GM19035 (cell line): ENCODE results near the gene EPRS1.
"Not testable (repeated sequence)": the region's sequence is repeated elsewhere in the genome, so short reads cannot be mapped to it uniquely, and the experiment has no call there.

Experiments used
- ATAC-seq: cut with Tn5 transposase; IDR thresholded peaks from one replicate; pipeline ENCODE4 v1.9.1; 2021; ENCODE audit not compliant: unreplicated experiment

EPRS1 gene

DNA sequence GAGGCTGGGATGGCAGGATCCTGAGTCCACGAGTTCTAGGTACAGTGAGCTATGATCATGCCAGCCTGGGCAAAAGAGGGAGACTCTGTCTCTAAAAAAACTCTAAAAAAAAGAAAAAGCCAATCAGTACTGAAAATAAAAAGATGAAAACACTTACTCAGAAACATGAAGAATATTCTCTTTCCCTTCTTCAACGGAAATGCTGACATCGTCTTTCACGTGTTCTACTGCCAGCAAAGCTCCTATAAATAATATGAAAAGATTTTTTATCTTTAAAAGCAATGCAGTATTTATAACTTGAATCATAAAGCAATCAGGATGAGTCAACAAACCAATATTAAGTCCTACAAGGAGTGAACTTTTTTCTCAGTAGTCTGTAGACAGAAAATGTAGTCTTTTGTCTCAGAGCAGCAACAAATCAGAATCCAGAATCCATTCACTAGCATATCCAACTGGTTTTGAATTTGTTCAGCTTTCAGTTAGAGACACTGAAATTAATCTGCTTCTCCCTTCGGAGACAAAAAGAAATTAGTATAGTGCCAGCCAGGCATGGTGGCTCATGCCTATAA is 6.2 kb downstream of the EPRS1 start:
- no peak for ATAC-seq

DNA sequence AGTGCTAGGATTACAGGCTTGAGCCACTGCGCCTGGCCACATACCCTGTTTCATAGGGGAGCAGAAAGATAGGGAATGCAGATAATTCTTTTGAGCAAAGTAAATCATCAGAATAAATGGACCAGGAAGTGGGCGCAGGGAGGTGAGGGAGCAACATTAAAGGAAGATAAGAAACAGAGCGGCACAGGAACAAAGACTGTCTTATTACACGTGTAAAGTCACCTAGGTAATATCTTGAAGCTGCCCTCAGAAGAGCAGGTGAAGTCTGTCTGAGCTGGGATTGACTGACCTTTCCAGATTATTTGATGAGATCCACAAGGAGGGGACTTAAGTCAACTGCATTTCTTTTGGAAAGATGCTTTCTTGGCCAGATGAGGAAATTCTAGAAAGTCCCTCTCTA is 7.7 kb downstream of the EPRS1 start:
- no peak for ATAC-seq

DNA sequence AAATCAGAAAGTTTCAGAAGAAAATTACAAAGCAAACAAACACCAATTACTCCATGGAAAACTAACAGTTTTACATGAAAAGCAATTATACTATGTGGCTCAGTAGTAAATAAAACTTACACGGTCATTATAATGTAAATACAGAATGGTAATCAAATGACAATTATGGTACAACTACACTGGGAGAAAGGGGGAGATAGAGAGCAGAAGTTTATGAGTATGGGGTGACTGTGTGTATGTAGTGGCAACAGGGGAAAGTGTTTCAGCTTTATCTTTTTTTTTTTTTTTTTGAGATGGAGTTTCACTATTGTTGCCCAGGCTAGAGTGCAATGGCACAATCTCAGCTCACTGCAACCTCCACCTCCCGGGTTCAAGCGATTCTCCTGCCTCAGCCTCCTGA is 8.5 kb downstream of the EPRS1 start:
- not testable (repeated sequence) for ATAC-seq

DNA sequence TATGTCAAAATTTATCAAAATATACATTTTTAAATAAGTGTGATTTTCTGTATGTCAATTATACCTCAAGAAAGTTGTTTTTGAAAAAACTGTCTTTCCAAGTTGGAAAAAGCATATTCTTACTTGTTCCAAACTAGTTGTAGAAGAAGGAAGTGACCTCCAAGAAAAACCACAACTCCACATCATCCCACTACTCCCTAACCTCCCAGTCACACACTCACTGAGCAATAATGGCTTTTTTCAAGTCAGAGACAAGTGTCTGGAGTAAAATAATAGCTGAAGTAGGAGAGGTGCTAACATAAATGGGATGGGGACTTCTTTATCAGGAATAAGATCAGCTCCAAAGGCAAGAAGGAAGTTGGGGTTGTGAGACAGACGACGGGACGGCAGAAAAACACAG is 13.4 kb downstream of the EPRS1 start:
- ATAC-seq = no peak

DNA sequence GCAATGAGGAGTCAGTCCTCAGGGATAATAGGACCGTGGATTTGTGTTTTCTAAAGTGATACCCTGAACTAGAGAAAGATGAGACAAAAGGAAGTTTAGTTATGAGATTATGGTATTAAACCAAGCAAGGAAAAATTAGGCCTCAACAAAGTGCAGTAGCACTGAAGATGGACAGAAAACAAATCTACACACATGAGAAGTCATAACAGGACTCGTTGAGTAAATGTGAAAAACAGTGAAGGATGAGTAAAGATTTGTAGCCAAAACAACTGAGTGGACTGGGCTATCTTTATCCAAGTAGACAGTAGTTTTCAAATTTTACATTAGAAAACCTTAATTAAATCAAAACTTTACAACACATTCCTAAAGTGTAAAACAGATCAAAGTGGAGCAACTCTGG is 15.0 kb downstream of the EPRS1 start:
- ATAC-seq = no peak

DNA sequence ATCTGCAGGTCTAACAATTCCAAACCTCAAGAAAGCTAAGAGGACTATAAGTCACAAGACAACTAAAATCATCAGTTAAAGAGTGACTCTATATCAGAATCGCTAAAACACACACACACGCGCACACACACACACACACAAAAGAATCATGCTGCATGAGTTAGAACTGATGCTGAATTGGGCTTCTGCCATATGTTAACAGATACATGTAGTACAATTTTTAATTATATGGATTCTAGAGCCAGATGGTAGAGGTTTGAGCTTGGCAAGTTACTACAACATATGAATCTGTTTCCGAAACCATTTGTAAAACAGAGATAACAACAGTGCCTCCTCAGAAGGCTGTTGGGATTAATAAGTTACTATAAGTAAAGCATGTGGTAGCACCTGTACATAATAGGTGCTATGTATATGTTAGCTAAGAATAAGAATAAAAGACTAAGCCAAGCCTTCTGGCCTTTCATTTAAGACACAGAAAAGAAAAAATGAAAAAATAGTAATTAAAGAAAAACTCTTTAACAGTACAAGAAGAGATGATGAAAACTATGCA is 17.9 kb downstream of the EPRS1 start:
- no peak for ATAC-seq

DNA sequence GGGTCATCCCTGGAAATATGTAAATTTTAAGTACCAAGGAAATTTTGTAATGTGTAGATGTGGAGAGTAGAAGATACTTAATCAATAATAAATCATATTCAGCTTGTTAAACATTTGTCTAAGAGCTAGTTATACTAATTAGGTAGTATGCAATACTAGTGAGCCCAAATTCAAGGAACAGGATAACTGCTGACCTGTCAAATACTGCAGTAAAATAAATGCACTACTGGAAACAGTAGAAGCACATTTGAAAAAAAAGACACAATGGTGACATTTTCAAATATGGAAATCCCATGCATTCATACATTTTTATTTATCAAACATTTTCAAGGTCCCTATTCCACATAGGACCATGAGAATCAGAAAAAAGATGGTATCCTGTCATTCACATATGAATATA is 27.2 kb downstream of the EPRS1 start:
- ATAC-seq = no peak

DNA sequence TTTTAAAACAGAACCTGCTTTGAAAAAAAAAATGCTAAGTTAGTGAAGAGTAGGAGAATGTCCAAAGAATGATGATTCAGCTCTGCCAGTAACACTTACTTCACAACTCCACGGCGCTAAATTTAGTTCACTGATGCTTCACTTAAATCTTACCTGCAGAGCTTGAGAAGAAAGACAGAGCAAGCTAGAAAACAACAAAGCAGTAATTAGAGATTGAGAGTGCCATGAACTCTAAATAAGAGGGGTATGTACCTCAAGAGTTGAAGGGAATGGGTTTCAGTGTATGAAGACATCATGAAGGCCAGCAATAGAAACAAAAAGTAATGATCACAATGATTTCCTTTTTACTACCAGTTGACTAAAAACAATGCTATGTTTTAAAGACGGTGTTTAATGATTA is 32.8 kb downstream of the EPRS1 start:
- ATAC-seq = peak; percentile 45

DNA sequence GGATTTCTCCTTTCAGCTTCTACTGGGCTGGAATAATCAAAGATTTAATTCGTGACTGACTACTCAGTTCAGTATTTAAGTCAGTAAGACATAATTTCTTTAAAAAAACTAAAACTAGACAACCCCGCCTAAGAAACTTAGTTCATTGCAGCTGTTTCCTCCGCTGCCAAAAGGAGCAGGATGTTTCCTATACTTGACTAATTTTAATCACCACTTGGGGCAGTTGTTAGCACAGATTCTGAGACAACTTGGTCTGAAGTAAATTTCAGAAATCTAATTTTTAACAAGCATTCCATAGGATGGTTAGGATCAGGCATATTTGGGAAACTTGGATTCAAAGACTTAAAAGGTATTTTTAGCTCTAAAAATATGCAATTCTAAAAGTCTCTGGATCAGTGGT is 34.0 kb downstream of the EPRS1 start:
- ATAC-seq = no peak

DNA sequence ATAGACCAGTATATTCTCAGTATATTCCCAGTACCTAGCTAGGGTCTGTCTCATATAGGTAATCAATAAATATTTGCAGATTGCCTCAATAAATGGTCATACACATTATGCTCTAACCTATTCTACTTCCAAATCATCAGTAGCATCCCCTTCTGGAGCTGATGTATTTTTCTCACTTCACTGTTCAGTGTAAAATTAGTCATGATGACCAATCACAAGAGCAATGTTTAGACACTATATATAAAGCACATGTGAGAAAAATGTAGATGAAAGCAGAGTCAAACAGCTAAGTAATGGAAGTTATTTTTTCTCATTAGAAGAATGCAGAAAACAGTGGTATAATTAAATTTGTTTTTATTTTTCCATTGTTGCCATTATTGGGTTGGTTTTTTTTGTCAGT is 34.7 kb downstream of the EPRS1 start:
- no peak for ATAC-seq

DNA sequence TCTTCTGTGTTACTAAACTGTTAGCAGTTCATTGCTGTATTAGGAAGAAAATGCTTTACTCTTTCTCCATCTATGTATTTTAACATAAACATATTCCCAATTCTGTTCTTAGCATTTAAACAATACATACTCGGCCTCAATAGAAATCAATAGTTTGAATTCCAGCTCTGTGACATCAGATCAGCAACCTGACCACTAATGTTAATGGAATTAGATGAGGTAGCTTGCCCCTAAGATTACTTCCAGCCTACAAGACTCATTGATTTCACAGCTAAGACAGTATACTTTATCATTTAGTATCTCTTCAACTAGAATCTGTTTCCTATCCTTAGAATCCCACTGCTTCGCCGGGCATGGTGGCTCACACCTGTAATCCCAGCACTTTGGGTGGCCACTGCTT is 38.9 kb downstream of the EPRS1 start:
- ATAC-seq = no peak

DNA sequence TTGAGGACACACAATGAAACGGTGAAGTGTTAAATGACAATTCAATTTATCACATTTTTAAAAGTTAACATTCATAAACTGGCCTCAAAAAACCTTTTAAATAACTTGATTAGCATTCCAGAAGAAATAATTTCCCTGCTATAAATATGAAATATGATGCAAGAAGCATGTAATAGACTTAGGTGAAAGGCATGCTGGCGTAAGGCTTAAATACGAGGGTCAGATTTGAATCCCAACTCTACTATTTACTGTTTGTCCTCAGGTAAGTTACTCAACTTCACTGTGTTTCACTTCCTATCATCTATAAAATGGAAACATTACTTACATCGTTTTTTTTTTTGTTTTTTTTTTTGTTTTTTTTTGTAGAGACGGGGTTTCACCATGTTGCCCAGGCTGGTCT is 40.8 kb downstream of the EPRS1 start:
- no peak for ATAC-seq

DNA sequence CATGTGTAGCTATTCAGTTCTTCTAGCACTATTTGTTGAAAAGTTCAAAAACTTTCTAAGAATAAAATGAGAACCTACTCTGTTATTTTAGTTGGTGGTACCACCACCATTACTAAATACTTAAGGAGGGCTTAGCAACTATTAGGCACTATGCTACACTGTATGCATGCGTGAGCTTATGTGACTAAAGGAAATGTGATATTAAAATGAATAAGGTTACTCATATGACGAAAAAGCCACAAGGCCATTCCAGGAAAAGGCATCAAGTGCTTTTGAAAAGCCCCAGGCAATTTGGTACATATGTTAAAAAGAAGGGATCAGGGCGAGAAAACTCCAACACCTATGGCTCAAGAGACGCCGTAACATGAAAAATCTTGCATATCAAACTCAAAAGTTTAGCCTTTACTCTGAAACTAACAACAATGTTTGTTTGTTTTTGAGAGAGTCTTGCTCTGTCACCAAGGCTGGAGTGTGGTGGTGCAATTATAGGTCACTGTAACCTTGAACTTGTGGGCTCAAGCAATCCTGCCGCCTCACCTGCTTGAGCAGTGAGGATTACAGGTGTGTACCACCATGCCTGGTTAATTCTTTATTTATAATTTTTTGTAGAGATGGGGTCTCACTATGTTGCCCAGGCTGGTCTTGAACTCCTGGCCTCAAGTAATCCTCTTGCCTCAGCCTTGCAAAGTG is 42.5 kb downstream of the EPRS1 start:
- ATAC-seq = no peak

DNA sequence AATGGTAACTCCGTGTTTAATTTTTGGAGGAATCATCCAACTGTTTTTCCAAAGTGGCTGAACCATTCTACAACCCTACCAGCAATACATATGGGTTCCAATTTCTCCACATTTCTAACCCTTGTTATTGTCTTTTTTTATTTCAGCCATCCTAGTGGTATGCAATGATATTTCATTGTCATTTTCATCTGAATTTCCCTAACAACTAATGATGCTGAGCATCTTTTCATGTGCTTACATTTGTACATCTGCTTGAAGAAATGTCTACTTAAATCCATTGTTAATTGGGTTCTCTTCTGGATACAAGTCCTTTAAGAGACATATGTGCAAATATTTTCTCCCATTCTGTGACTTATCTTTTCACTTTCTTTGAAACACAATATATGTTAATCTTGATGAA is 43.3 kb downstream of the EPRS1 start:
- no peak for ATAC-seq

DNA sequence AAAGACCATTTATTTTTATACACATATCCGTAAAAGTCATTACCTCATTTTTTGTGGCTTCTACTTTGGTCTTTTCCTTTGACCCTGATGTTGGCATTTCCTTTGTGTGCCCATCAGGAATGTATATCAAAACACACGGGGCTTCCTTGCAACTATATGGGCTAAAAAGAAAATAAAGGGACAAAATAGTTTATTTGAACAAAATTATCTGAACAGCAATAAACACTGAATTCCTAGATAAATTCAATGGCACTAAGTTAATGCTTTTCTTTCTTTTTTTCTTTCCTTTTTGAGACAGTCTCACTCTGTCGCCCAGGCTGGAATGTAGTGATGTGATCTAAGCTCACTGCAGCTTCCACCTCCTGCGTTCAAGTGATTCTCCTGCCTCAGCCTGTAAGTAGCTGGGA is 45.2 kb downstream of the EPRS1 start:
- ATAC-seq = no peak

DNA sequence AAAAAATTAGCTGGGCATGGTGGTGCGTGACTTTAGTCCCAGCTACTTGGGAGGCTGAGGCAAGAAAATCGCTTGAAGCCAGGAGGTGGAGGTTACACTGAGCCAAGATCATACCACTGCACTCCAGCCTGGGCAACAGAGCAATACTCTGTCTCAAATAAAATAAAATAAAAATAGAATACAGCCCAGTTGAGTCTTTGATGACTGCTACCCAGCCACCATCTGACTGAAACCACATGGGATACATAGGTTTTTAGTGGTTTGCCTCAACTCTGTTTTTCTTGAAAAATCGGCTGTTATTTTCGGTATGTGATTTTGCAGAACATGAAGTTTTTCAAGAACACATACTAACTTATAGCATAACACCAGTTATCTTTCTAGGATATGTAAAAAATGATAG is 46.5 kb downstream of the EPRS1 start:
- no peak for ATAC-seq
